ENCODE data around the gene MAP4K4. TPM values are rescaled to one million over a fixed set of nuclear protein-coding genes. Genes with fewer than 3 reads are reported as not detected.
A peak's percentile ranks its signal among the peaks of the same experiment; 100 is the strongest.

The MAP4K4 gene
- total and polyA plus RNA-seq, 2 of the 13 experiments (the other 11 are each of a cell fraction or from before 2014, with no cell fraction given) = 105 to 264 TPM

DNA sequence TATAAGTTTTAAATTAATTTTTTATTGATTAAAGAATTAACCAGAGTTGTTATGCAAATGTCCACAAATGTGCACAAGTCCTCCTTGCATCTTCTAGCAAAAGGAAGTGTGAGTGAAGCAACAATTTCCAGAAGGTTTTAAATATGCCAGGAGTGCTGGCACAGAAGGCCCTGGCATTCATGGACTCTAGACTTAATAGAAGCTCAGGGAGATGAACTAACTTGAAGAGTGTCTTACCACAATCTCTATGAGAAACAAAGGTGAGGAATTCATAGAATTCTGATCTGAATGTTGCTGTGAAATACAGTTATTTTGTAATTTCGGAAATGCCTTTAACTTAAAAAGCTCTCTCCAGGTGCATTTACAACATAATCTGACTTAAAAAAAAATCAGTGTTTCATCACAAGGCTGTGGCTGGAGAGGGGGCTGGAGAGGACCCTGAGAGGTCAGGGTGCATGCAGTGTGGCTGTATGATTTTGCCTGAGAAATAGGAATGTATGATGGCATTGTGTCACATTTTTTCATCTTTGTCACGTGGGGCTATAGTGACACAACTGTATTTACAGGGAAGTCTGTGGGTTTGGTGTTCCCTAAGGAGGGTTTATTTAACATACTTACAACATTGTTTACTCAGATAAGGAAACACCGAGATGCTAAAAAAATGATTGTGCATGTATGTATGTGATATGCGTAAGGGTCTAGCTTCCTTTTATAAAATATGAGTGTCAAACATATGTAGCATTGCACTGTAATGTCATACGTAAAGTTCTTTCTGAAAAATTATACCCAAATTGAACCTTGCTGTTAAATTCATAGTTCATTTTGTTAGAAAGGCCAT is 66.2 kb downstream of the MAP4K4 start (continued):
- TF ChIP-seq ZNF563 (CRISPR knock-in tag; IDR thresholded peaks at IDR 0.05) (no peak), ZSCAN20 (CRISPR knock-in tag; IDR thresholded peaks at IDR 0.05; ENCODE audit: borderline replicate concordance) (no peak), TCF7 (IDR thresholded peaks at IDR 0.05; ENCODE audit: low read depth) (peak; percentile 84), MTF2 (CRISPR knock-in tag; IDR thresholded peaks at IDR 0.05; ENCODE audit: borderline replicate concordance) (no peak), ZBTB3 (CRISPR knock-in tag; IDR thresholded peaks at IDR 0.05; ENCODE audit: borderline replicate concordance, low read depth) (no peak), JUND (CRISPR knock-in tag; IDR thresholded peaks at IDR 0.05) (no peak), HMGA1 (CRISPR knock-in tag; conservative IDR thresholded peaks at IDR 0.05) (no peak), GABPB1 (CRISPR knock-in tag; IDR thresholded peaks at IDR 0.05) (no peak), ZFP37 (CRISPR knock-in tag; IDR thresholded peaks at IDR 0.05; ENCODE audit: borderline replicate concordance) (no peak), MTA1 (CRISPR knock-in tag; IDR thresholded peaks at IDR 0.05; ENCODE audit: borderline replicate concordance) (no peak; the same call in 1 of the 2 replicates), ZNF143 (CRISPR knock-in tag; IDR thresholded peaks at IDR 0.05) (no peak), XRCC5 (optimal IDR thresholded peaks at IDR 0.05; ENCODE audit: low read length) (no peak), ZNF775 (CRISPR knock-in tag; IDR thresholded peaks at IDR 0.05; ENCODE audit: borderline replicate concordance) (no peak), NR3C1 (CRISPR knock-in tag; IDR thresholded peaks at IDR 0.05) (no peak), ZNF256 (CRISPR knock-in tag; conservative IDR thresholded peaks at IDR 0.05) (no peak), SMC3 (IDR thresholded peaks at IDR 0.05; ENCODE audit: low read length) (no peak)
- TF ChIP-seq, protein P1, sequence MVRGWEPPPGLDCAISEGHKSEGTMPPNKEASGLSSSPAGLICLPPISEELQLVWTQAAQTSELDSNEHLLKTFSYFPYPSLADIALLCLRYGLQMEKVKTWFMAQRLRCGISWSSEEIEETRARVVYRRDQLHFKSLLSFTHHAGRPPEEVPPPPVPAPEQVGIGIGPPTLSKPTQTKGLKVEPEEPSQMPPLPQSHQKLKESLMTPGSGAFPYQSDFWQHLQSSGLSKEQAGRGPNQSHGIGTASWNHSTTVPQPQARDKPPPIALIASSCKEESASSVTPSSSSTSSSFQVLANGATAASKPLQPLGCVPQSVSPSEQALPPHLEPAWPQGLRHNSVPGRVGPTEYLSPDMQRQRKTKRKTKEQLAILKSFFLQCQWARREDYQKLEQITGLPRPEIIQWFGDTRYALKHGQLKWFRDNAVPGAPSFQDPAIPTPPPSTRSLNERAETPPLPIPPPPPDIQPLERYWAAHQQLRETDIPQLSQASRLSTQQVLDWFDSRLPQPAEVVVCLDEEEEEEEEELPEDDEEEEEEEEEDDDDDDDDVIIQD (CRISPR knock-in tag; IDR thresholded peaks at IDR 0.05; ENCODE audit: low read depth) = peak; percentile 57; the same call in 1 of the 2 replicates
- TF ChIP-seq, protein P2, sequence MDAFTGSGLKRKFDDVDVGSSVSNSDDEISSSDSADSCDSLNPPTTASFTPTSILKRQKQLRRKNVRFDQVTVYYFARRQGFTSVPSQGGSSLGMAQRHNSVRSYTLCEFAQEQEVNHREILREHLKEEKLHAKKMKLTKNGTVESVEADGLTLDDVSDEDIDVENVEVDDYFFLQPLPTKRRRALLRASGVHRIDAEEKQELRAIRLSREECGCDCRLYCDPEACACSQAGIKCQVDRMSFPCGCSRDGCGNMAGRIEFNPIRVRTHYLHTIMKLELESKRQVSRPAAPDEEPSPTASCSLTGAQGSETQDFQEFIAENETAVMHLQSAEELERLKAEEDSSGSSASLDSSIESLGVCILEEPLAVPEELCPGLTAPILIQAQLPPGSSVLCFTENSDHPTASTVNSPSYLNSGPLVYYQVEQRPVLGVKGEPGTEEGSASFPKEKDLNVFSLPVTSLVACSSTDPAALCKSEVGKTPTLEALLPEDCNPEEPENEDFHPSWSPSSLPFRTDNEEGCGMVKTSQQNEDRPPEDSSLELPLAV (CRISPR knock-in tag; conservative IDR thresholded peaks at IDR 0.05; ENCODE audit: low read depth) = no peak
- TF ChIP-seq, protein P3, sequence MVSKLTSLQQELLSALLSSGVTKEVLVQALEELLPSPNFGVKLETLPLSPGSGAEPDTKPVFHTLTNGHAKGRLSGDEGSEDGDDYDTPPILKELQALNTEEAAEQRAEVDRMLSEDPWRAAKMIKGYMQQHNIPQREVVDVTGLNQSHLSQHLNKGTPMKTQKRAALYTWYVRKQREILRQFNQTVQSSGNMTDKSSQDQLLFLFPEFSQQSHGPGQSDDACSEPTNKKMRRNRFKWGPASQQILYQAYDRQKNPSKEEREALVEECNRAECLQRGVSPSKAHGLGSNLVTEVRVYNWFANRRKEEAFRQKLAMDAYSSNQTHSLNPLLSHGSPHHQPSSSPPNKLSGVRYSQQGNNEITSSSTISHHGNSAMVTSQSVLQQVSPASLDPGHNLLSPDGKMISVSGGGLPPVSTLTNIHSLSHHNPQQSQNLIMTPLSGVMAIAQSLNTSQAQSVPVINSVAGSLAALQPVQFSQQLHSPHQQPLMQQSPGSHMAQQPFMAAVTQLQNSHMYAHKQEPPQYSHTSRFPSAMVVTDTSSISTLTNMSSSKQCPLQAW (CRISPR knock-in tag; IDR thresholded peaks at IDR 0.05) = no peak
- TF ChIP-seq, protein P4, sequence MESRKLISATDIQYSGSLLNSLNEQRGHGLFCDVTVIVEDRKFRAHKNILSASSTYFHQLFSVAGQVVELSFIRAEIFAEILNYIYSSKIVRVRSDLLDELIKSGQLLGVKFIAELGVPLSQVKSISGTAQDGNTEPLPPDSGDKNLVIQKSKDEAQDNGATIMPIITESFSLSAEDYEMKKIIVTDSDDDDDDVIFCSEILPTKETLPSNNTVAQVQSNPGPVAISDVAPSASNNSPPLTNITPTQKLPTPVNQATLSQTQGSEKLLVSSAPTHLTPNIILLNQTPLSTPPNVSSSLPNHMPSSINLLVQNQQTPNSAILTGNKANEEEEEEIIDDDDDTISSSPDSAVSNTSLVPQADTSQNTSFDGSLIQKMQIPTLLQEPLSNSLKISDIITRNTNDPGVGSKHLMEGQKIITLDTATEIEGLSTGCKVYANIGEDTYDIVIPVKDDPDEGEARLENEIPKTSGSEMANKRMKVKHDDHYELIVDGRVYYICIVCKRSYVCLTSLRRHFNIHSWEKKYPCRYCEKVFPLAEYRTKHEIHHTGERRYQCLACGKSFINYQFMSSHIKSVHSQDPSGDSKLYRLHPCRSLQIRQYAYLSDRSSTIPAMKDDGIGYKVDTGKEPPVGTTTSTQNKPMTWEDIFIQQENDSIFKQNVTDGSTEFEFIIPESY (CRISPR knock-in tag; IDR thresholded peaks at IDR 0.05) = peak; percentile 41; the same call in 1 of the 2 replicates
- TF ChIP-seq, protein P5, sequence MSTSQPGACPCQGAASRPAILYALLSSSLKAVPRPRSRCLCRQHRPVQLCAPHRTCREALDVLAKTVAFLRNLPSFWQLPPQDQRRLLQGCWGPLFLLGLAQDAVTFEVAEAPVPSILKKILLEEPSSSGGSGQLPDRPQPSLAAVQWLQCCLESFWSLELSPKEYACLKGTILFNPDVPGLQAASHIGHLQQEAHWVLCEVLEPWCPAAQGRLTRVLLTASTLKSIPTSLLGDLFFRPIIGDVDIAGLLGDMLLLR (CRISPR knock-in tag; IDR thresholded peaks at IDR 0.05) = no peak
